Breast epithelium (tissue), 3 donors: ENCODE data around the gene ENOX1.

Experiments
- CTCF ChIP-seq, 3 donors: fragments of 450-650 bp; IDR thresholded peaks; one replicate each; pipeline ENCODE4 v1.5.1; 2016 to 2017; ENCODE audit warnings: antibody characterized with exemption in 3 of 3, mild to moderate bottlenecking in 3 of 3, moderate library complexity in 3 of 3
- POLR2A ChIP-seq: fragments of 450-650 bp; IDR thresholded peaks from one replicate; pipeline ENCODE4 v1.6.1; 2016; ENCODE audit warnings: antibody characterized with exemption, mild to moderate bottlenecking, moderate library complexity

- TF ChIP-seq CTCF (IDR thresholded peaks at IDR 0.05): no peak
- no peak for TF ChIP-seq POLR2A
These were observed 88.8 kb downstream of the ENOX1 start for GRCh38 chr13:43698009-43698408.
